GM19463 (cell line): ENCODE data around the gene SLC23A3.

ENCODE experiments used
- ATAC-seq: cut with Tn5 transposase; IDR thresholded peaks from one replicate; pipeline ENCODE4 v1.9.1; 2021; ENCODE audit warnings: mild to moderate bottlenecking, moderate library complexity; ENCODE audit not compliant: unreplicated experiment

The SLC23A3 gene

GRCh38 chr2:219176818-219177551 is 7.2 kb upstream of the SLC23A3 start, which contains the start of gene CNPPD1:
CNPPD1 (minus strand) TSS chr2:219176925; CDS start chr2:219176828, 97 bp downstream.
- peak; percentile 74 for ATAC-seq

- peak; percentile 34 for ATAC-seq
These were observed 6.3 kb upstream of the SLC23A3 start for GRCh38 chr2:219175928-219176817.

DNA sequence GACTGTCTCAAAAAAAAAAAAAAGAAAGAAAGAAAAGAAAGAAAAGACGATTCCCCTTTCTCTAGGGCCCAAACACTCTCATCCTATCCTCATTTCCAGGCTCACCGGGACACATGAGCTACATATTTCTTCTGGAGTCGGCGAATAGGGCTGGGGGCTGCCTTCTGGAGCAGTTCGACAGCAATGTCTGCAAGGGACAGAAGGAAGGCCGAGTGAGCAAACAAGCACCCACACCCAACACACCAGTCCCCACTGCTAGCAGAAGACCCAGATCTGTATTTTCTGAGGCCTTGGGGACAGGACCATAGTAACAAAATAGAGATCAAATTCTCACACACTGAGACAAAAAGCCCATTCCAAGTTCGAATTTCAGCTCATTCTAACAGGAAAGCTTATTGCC is 5.7 kb upstream of the SLC23A3 start:
- ATAC-seq, result no peak

- no peak for ATAC-seq
These were observed 5.0 kb upstream of the SLC23A3 start for GRCh38 chr2:219174801-219175200.

GRCh38 chr2:219174146-219174545 is 4.3 kb upstream of the SLC23A3 start:
- no peak for ATAC-seq

DNA sequence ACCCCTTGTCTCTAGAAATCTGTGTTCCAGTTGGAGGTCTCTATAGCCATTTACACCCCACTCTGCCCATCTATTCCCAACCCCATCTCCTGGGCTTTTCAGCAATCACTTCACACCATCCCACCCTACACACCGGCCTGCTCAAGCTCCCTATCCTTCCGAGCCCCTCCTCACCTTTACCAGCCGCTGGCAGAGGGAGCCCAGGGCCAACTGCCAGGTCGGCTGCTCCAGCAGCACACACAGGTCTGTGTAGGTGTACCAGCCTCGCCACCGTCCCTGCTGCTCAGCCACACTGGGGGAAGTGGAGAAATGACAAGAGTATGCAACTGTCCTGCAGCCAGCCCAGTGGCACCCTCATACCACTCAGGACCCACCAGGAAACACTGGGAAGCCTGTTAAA is 3.3 kb upstream of the SLC23A3 start:
- ATAC-seq, result no peak

GRCh38 chr2:219172231-219173154 is 2.7 kb upstream of the SLC23A3 start:
- no peak for ATAC-seq

- ATAC-seq, result no peak
These were observed 1.4 kb upstream of the SLC23A3 start for GRCh38 chr2:219171231-219171651.

- no peak for ATAC-seq
These were observed 897 bp downstream of the SLC23A3 start for GRCh38 chr2:219168932-219169331.

DNA sequence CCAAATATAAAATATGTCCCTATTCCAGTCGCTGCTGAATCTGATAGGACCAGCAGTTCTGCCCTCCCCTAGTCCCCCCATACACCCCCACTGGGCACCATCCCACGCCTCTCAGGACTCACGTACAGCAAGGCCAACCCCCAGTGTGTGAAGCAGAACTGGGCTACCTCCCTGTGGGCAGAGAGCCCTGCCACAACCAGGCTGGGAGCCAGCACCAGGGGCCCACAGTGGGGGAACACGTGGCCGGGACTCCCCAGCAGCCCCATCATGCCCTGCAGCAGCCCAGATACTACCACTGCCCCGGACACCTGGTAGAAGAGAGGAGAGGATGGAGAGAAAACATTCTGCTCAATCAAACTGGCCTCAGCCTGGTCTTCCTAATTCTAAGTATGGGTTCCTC is 1.3 kb downstream of the SLC23A3 start:
- no peak for ATAC-seq

- ATAC-seq, result no peak
These were observed 1.8 kb downstream of the SLC23A3 start for GRCh38 chr2:219167997-219168396.

DNA sequence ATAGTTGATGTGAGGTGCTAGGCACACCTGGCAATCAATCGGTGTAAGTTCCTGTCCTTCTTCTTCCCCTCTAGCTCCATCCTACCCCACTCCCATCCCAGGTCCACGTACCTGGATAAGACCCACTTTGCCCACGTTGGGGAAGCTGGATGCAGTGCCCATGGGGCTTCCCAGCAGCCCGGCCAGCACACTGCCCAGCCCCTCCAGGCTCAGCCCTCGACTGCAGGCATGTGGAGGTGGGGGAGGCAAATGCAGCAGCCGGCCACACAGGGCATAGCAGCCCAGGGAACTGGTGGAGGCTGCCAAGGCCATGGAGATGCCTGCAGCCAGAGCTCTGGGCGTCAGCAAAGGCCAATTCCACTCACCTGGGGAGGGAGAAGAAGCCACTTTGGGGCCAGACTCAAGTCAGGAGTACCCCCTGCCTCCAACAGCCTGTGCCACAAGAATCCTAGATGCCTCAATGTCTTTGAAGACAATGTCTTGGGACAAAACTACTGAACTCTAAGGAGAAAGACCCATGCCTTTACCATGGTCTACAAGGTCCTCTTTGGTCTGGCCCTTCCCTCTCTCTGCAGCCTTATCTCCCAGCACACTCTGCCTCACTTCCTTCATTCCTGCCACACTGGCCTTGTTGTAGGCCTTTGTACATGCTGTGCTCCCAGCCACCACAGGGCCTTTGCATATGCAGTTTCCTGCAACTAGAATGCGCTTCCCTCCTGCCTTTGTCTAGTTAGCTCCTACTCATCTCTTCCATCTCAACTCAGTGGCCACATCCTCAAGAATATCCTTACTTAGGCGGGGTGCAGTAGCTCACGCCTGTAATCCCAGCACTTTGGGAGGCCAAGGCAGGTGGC is 4.5 kb downstream of the SLC23A3 start:
- ATAC-seq, result no peak

DNA sequence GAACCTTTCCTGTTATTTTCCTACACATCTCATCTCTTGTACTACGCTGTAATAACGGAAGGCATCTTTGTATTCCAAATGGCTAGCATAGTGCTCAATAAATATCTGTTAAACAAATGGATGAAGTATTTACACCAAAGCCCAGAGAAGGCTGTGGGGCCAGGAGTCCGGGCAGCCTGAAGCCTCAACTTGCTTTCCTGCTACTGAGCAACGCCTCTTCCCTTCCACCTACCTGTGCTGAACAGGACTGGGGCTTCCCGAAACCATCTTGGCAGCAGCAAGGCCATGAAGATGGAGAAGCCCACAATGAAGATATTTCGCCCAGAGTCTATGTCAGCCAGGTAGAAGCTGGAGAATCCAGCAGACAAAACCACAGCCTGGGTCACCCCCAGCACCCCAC is 6.7 kb downstream of the SLC23A3 start:
- no peak for ATAC-seq

DNA sequence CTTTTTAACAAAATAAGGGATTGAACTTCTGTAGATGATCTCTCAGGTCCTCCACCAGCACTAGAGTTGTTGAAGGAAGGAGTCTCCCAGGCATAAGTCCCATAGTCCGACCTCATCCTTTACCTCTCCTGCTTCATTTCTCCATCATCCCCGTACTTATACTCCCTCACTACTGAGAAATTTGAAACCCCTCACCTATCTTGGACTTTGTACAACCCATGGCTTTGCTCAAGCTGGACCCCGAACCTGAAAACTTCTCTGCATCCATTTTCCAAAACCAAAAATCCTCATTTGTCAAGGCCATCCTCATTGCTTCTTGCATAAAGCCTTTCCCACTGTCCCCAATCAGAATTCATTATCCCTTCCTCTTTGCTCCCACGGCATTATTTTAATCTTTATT is 8.7 kb downstream of the SLC23A3 start:
- no peak for ATAC-seq

GRCh38 chr2:219160186-219161017 is 9.4 kb downstream of the SLC23A3 start, which contains the start of gene NHEJ1:
NHEJ1 (minus strand) TSS chr2:219160815; CDS start chr2:219158362, 2,453 bp downstream.
- peak; percentile 82 for ATAC-seq

DNA sequence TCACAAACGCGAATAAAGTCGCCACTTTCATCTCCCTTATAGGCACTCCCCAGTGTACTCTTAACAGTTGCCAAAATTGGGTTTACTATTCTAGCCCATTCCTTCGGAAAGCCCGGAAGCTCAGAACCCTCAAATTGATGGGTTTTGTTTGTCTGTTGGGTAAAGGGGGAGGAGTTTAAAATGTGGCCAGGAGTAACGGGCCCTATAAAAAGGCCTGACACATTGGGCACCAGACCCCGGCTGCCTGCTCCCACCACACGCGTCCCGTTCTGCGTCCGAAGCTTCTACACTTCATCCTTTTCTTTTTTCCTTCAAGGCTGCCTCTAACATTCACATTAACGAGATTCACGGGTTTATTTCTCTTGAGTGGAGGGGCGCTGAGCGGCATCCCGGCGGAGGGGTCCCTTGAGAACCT is 10.1 kb downstream of the SLC23A3 start:
- no peak for ATAC-seq

- ATAC-seq, result no peak
These were observed 11.2 kb downstream of the SLC23A3 start for GRCh38 chr2:219158586-219158985.

- no peak for ATAC-seq
These were observed 11.8 kb downstream of the SLC23A3 start for GRCh38 chr2:219158025-219158424.

DNA sequence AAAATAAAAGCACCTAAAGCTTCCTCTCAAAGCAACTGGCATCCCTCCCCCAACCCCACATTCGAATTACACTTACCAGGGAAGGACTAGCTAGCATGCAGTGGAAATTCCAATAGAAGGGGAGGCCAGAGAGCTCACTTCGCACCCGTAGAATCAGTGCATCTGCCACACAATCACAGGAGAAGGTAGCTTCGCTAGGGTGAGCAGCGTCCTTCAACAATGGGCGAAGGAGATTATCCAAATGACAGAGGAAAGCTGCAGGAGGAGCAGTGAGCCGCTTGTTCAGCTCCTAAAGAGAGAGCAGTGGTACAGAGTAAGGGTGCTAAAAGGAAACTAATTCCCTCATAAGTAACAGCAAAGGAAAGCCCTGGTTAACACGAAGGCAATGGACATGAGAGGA is 12.4 kb downstream of the SLC23A3 start:
- ATAC-seq, result no peak
